Fibroblast of skin of right biceps (primary cell): ENCODE measurements around the gene PCGF3.
"Not testable (repeated sequence)": the region's sequence is repeated elsewhere in the genome, so short reads cannot be mapped to it uniquely, and the experiment has no call there.

Experiments used
- DNase-seq: peaks from one replicate; pipeline ENCODE4 v3.0.0-alpha.2; 2013

The PCGF3 gene

DNA sequence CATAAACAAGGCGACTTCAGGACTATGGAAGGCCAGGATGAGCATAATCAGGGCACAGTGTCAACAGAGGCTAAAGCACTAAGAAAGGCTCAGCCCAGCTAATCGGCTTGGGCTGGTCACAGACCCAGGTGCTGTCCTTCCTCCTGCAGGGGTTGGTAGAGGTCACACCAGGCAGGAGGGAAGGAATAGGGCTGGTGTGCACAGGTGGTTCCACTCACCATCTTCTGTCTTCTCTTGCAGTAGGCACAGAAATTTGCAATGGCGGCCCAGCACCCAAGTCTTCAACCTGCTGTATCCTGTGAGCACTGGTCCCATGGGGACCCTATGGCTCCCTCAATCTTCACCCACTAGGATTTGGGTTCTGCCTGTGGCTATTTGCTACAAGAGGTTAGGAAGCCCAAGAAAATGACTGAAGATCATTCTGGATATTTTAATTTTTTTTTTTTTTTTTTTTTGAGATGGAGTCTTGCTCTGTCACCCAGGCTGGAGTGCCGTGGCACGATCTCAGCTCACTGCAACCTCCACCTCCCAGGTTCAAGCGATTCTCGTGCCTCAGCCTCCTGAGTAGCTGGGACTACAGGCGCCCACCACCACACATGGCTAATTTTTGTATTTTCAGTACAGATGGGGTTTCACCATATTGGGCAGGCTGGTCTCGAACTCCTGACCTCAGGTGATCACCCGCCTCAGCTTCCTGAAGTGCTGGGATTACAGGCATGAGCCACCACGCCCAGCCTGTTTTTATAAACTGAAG lies 35.6 kb upstream of the PCGF3 start:
- DNase-seq, result not testable (repeated sequence)

GRCh38 chr4:671769-672168 lies 33.9 kb upstream of the PCGF3 start:
- DNase-seq, result no peak

DNA sequence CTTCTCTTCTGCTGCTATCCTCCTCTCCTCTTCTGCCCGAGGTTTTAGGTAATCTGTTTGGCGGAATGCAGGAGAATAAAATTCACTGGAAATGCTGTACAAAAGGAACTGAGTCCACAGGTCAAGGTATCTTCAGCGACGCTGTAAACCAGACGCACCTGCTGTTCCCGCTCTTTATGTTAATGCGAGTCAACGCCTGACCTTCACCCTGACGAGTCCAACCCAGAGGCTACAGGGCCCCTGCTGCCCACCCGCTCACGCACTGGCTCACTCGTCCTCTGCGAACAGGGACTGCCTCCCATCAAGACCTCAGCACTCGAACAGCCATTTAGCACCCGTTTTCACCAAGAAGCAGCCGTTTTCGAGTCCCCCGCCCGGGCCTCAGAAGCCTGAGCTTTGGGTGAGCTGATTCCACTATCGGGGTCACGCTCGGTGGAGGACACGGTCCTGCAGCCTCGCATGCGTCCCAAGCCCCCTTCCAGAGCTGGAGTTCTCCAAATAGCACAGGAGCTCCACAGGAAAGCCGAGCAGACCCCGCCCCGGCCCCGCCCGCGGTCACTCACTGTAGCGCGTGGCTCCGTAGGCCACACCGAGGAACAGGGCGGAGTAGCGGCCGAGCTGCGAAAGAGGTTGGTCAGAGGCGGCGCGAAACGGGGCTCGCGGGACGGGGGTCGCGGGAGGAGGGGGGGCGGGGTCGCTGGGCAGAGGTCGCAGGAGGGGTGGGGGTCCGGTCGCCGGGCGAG lies 32.1 kb upstream of the PCGF3 start:
- no peak for DNase-seq

GRCh38 chr4:674172-675035 lies 31.2 kb upstream of the PCGF3 start, which contains the start of the genes ATP5ME and MYL5:
TSS of gene ATP5ME (minus strand) at chr4:674276. CDS start at chr4:674247, 29 bp downstream.
TSS of gene MYL5 (plus strand) at chr4:674542. CDS start at chr4:678027, 3,485 bp downstream.
- peak; percentile 95 for DNase-seq

- no peak for DNase-seq
These were observed 30.4 kb upstream of the PCGF3 start for GRCh38 chr4:675036-675882.

DNA sequence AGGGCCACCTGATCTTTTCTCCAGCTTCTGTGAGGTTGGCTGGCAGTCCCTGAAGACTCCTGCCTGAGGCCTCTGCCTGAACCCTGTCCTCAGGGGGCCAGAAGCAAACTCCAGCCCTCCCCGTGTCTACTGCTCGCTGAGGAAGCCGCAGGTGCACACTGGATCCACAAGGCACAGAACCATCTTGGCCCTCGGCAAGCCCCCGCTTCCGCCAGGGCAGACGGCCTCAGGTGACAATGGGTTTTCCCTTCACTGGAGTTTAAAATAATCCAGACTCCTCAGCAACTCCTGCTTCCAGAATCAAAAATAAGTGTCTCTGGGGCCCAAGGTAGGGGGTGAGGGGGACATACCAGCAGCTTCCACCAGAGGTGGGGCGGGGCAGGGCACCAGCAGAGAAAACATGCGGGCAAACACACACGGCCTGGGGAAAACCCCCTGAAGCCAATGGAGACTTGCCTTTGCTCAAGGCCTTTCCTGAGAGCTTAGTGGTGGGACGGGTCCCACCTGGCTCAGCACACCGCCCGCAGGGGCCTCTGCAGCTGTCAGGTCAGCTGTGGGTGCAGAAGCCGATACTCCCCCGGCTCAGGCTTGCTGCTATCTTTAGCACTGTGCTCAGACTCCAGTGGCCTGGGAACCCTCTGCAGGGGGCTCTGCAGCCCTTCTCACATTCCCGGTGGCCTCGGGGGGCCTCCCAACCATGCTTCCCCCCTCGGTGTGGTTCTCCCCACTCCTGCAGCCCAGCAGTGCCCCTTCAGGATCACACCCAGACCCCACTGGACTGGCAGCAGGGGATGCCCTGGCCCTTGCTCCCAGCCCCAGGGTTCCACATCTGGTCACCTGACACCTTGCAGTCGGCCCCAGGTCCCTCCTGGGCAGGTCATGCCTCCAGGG lies 29.4 kb upstream of the PCGF3 start:
- no peak for DNase-seq

- DNase-seq, result no peak
These were observed 28.8 kb upstream of the PCGF3 start for GRCh38 chr4:676871-677235.

DNA sequence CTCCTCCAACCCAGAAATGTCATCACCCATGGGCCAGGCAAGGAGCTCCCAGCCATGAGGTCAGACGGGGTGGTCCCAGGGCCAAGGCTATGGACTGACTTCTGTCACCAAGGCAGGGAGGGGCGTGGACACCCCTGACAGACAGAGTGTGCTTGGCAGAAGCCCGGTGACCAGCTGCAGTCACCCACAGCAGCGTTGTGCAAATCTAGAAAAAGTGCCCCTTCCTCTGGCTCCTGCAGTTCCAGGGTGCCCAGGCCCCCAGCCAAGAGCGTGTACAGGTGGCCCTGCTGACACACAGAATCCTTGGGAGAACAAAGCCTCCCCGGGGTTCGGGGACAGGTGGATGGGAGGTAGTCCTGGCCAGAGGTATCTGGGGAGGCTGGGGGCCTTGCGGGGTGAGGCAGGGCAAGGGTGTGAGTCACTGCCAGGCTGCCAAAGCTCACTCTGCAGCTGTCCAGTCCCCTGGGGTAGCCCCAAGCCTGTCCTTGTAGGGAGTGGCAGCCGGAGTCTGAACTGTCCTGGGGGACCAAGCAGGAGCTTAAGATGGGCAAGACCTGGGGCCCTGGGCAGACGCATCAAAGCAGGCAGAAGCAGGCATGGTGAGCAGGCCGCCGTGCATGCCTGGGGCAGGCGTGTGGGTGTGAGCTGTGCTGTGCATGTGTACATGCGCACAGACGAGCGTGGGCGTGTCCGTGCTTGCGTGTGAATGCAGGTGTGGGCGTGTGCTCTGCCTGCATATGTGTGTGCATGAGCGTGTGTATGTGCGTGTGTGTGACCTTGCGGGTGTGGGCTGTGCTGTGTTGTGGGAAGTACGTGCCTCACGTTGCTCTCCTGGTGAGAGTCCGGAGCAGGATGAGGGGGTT lies 28.0 kb upstream of the PCGF3 start:
- DNase-seq, result no peak

GRCh38 chr4:678331-679103 lies 27.1 kb upstream of the PCGF3 start:
- no peak for DNase-seq

DNA sequence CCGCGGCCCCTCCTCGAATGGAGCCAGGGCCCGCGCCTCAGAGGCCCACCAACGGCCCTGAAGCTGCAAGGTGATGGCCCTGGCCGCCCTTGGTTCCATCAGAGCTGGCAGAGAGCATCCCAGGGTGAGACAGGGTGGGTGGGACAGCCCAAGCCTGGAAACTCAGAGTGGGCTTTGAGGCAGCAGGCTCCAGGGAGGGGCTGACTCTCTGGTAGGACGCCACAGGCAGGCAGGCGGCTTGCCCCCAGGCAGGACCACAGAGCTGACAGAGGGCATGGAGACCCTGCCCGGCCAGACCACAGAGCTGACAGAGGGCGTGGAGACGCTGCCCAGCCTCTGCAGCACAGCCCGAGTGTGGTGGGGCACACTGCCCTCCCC lies 26.5 kb upstream of the PCGF3 start:
- no peak for DNase-seq

DNA sequence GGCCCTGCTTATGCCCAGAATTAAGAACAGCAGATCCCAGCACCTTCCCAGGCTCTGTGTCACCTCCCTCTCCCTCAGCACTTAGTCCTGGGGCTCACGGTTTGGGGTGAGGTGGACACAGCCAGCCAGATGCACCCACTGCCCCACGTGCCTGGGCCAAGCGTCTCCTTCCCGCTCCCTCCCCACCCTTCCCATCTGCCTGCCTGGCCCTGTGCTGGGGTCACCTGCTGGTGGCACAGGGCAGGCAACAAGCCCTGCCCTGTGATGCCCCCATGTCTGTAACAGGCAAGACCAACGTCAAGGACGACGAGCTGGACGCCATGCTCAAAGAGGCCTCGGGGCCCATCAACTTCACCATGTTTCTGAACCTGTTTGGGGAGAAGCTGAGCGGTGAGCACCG lies 26.0 kb upstream of the PCGF3 start:
- no peak for DNase-seq

GRCh38 chr4:680091-680490 lies 25.5 kb upstream of the PCGF3 start:
- no peak for DNase-seq

- DNase-seq, result no peak
These were observed 25.1 kb upstream of the PCGF3 start for GRCh38 chr4:680551-680927.

GRCh38 chr4:680928-681645 lies 24.5 kb upstream of the PCGF3 start:
- peak; percentile 35 for DNase-seq

- no peak for DNase-seq
These were observed 23.7 kb upstream of the PCGF3 start for GRCh38 chr4:681736-682451.

- no peak for DNase-seq
These were observed 23.0 kb upstream of the PCGF3 start for GRCh38 chr4:682490-683172.

DNA sequence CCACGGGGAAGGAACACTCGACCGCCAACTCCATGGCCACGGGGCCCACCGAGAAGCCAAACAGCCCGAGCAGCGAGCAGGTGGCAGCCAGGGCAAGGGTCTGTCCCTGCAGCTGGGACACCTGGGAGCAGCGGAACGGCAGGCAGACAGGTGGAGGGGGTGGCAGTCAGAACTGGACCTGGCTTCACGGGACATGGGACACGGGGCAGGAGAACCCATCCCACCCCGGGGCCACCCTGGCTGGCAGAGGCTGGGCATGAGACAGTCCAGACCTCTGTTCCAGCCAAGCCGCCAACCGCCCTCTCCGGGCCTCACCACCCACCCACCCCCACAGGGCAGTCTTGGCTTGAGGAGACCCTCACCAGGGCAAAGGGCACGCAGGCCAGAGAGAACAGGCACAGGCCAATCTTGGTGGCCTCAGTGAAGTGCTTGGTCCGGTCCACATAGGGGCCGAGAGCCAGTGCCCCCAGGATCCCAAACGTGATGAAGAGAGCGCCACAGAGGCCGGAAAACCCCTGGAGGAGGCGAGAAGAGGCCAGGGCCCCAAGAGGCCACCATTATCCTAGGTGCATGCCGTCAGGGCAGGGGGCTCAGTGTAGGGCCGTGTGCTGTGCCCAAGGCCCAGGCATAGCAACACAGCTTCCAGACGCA lies 22.3 kb upstream of the PCGF3 start:
- no peak for DNase-seq
